Peyer's patch (tissue), 4 donors: ENCODE data around the gene TRAFD1.

Source experiments
- CTCF ChIP-seq, 6 experiments: fragments of 450-650 bp in 4 of 6; fragments of 200-600 bp in 2 of 6; sonication (generic) in 1 of 6; IDR thresholded peaks; one replicate each; pipeline ENCODE4 v1.5.1; 2017 to 2019; ENCODE audit warnings: antibody characterized with exemption in 6 of 6, mild to moderate bottlenecking in 3 of 6, moderate library complexity in 1 of 6
- POLR2A ChIP-seq, 2 donors: fragments of 450-650 bp; IDR thresholded peaks; one replicate each; pipeline ENCODE4 v1.5.1; 2017; ENCODE audit warnings: antibody characterized with exemption in 2 of 2, mild to moderate bottlenecking in 2 of 2, moderate library complexity in 2 of 2

DNA sequence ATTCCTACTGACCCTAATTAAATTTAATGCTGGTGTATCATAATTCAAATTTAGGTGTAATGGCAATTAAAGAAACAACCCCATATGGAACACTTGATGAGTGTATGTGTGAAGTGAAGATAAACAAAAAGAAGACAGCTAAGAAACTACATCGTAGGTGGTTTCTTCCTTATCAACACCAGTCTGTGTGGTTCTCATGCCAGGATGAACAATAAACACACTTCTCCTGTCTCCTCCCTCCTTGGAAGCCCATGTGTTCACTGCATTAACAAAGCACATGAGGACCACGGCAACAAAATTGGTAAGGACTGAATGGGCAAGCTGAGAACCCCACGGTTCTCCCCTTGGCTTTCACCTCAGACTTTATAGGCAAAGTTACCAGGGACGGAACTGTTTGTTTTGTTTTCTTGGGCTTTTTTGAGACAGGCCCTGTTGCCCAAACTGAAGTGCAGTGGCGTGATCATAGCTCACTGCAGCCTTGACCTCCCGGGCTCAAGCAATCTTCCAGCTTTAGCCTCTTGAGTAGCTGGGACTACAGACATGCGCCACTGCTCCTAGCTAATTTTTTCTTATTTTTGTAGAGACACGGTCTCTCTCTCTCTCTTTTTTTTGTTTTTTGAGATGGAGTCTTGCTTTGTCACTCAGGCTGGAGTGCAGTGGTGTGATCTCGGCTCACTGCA, 71.0 kb downstream of the TRAFD1 start:
- TF ChIP-seq POLR2A (IDR thresholded peaks at IDR 0.05) = no peak
- TF ChIP-seq CTCF (IDR thresholded peaks at IDR 0.05) = no peak
